Colonic mucosa (tissue), 4 donors: ENCODE measurements around the gene TM7SF2. TPM values are rescaled to one million over a fixed set of nuclear protein-coding genes. Genes with fewer than 3 reads are reported as not detected.

ENCODE experiments used
- DNase-seq: peaks from one replicate; pipeline ENCODE4 v3.0.0-alpha.2; 2020
- H3K27ac ChIP-seq: fragments of 200-600 bp; one replicate; pipeline ENCODE4 v1.8.0; 2021
- H3K27me3 ChIP-seq: fragments of 200-600 bp; one replicate; pipeline ENCODE4 v1.8.0; 2021
- H3K36me3 ChIP-seq: fragments of 200-600 bp; one replicate; pipeline ENCODE4 v1.8.0; 2021
- H3K4me1 ChIP-seq: fragments of 200-600 bp; one replicate; pipeline ENCODE4 v1.8.0; 2021; ENCODE audit warnings: mild to moderate bottlenecking
- H3K4me3 ChIP-seq: fragments of 200-600 bp; one replicate; pipeline ENCODE4 v1.8.0; 2021
- H3K9ac ChIP-seq, 2 donors: one replicate each; pipeline ENCODE4 v1.7.0; 2013; ENCODE audit warnings: control low read depth in 2 of 2, low read depth in 2 of 2, low read length in 2 of 2
- H3K9me3 ChIP-seq: fragments of 200-600 bp; one replicate; pipeline ENCODE4 v1.8.0; 2021
- CTCF ChIP-seq: fragments of 200-600 bp; IDR thresholded peaks from one replicate; pipeline ENCODE4 v1.8.0; 2022; ENCODE audit warnings: antibody characterized with exemption, mild to moderate bottlenecking
- intact Hi-C: fragments of 100-400 bp; cut with DNase I; formaldehyde crosslinking; loops from one replicate; pipeline ENCODE4 v1.14.1; 2022
- total RNA-seq, 2 donors: library from RNA; stranded (reverse); fragmentation: NEBNext Ultra II Directional in 1 of 2; extraction: Animal tissue kit (Norgen Biotek cat#: 25700) in 1 of 2; gene quantifications; one replicate each; pipeline ENCODE4 v1.2.1, GENCODE V29; 2021
- donor health status: healthy.
- donor health status: DM: no; HTN: no; CAD: no.
- donor health status: DM: no; HTN: no; CAD: no.

The TM7SF2 gene
- total RNA-seq, 2 donors from 2014 or later: 26.6 to 40.0 TPM

DNA sequence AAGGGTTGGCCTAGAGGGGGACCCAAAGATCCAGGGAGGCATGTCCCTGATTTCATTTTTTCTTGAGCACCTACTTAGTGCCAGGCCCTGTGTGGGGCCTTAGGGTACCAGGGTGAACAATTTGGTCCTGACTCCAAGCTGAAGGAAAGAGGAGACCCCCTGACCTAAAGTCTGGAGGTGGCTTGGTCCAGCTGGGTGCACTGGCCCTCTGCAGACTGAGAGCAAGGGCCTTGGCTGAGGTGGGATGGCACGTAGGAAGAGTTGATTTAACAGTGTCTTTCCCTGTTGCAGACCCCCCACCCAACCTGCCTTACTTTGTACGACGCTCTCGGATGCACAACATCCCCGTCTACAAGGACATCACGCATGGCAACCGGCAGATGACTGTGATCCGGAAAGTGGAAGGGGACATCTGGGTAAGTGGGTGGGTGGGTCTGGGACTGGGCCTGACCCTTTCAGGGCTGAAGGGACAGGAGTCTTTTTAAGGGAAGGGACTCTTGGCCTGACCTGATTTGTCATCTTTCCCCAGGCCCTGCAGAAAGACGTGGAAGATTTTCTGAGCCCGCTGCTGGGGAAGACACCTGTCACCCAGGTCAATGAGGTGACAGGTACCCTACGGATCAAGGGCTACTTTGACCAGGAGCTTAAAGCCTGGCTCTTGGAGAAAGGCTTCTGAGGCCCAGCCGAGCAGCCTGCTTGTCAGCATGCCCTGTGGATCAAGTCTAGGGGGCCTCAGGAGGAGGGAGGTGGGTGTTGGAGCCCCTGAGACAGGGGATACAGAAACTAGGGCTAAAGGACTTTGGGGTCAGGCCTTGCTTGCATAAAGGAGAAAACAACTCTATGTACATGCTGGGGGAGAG lies 13.8 kb downstream of the TM7SF2 start:
- DNase-seq: no peak
- TF ChIP-seq CTCF: no peak
- intact Hi-C loops: no loop called here

DNA sequence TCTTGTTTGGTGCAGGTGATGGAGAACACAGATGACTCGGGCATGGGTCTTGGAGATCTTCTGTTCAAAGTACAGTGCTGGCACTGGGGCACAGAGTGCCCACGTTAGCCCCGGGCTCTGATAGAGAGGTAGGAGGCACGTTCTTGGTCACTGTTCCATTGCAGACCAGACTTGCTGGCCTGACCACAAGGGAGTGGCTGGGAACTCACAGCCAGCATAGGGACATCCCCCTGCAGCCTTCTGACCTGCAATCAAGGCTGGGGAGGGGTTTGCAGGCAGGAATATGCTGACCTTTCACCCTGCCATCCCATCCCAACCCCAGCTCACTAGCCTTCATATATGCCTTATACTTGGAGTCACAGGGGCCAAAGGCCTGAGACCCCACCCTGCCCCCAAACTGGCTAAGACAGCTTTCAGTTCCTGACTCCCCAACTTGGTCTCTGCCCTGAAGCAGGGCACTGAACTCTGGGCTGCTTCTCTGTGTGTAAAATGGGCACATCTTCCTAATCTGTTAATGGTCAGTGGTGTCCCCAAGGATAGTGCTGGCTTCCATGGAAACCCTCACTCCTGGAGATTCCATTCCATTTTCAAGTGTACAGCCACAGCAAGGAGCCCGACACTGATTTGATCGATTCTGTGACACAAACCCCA lies 15.1 kb downstream of the TM7SF2 start:
- no peaks in the 10 kb centered on the region for H3K9me3 ChIP-seq
- no peak overlapping the region for H3K9ac ChIP-seq
- no peak overlapping the region for H3K4me3 ChIP-seq
- intact Hi-C loops: no loop called here
- no peaks in the 10 kb centered on the region for H3K27me3 ChIP-seq
- DNase-seq: no peak
- H3K36me3 ChIP-seq: peaks cover 56% of the 10 kb centered on the region
- TF ChIP-seq CTCF: no peak
- H3K4me1 ChIP-seq: peaks cover 7% of the 10 kb centered on the region
- no peak overlapping the region for H3K27ac ChIP-seq

More for the DNA sequence above, 13.8 kb downstream of the TM7SF2 start:
- Histone ChIP-seq H3K36me3 (peaks cover 48% of the 10 kb centered on the region), H3K27me3 (no peaks in the 10 kb centered on the region), H3K9ac (no peak overlapping the region), H3K4me1 (peaks cover 7% of the 10 kb centered on the region), H3K4me3 (no peak overlapping the region), H3K9me3 (no peaks in the 10 kb centered on the region), H3K27ac (no peak overlapping the region)

DNA sequence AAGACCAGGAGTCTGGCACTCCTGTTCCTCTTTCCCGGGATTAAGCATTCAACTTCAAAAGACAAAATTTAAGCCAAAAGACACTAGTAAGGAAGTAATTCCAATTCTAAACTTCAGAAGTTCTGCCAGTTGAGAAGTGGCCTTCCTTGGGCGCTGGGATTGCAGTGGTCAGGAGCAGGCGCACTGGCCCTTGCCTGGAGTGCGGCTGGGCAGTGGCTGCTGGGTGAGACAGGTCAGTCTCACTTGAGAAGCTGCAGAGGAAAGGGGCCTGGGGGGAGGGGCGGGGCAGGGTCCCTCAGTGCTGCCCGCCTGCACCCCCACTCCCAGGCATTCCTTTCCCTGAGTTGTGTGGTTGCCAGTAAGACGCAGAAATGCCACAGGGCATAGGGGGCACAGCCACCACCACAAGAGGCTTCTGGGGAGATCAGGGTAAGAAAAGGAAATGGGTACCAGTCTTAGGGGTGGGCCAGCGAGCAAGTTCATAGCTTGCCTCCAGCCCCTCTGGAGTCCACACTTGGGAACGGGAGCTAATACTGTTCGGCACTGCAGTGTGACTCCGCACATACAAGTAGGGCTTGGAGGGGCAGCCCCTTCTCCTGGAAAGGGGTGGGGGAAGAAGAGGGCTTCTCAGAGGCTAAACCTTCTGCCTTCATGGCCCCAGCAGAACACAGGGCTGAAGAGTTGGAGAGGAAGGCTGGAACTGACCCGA lies 16.0 kb downstream of the TM7SF2 start:
- H3K27ac ChIP-seq: no peak overlapping the region
- no peak for DNase-seq
- no peaks in the 10 kb centered on the region for H3K27me3 ChIP-seq
- no peak overlapping the region for H3K4me3 ChIP-seq
- H3K9ac ChIP-seq: no peak overlapping the region
- intact Hi-C loops: no loop called here
- peaks cover 56% of the 10 kb centered on the region for H3K36me3 ChIP-seq
- no peaks in the 10 kb centered on the region for H3K9me3 ChIP-seq
- TF ChIP-seq CTCF: no peak
- peaks cover 12% of the 10 kb centered on the region for H3K4me1 ChIP-seq

DNA sequence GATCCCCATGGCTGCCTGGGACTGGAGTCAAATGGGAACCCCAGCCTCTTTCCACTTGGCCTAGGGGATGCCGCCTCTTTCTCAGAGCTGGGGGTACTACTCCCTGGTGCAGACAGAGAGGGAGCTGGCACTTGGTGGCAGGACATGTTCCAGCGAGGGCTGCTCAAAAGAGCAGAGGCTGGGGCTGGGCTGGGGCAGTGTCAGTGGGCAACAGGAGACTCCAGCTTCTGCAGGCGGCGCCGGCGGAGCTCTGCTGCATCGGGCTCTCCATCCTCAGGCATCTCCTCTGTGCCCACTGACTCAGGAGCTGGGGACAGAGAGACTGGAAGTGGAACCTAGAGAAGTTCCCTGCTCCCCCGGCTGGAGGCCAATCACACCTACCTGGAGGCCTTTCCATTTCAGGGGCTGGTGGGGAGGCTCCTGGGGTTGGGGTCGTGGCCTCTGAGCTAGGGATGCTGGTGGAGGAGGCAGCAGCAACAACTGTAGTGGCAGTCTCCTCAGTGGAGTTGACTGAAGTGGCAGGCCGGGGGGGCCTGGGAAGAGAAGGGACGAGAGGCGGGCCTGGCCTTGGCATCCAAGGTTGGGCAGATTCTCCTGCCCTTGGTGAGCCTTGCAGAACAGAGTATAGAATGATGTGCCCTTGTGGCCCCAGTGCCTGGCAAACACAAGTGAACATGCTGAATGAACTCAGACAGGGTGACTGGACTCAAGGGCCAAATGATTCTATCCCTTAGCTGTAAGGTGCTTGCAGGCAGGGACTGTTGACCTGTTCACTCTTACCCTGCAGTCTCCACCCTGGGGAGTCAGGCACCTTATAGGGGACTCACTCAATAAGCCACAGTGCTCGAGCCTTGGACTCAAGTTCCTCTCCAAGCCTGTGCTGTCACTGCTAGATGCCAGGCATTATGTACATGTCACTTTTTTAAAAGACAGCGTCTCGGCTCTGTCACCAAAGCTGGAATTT lies 16.8 kb downstream of the TM7SF2 start:
- no peaks in the 10 kb centered on the region for H3K27me3 ChIP-seq
- DNase-seq: no peak
- no peak overlapping the region for H3K27ac ChIP-seq
- H3K9ac ChIP-seq: no peak overlapping the region
- no peak for TF ChIP-seq CTCF
- H3K4me3 ChIP-seq: no peak overlapping the region
- peaks cover 56% of the 10 kb centered on the region for H3K36me3 ChIP-seq
- no peaks in the 10 kb centered on the region for H3K9me3 ChIP-seq
- H3K4me1 ChIP-seq: peaks cover 14% of the 10 kb centered on the region
- intact Hi-C loops: no loop called here
